ENCODE results near the gene ANKRD6.
A peak's percentile ranks its signal among the peaks of the same experiment; 100 is the strongest.
"Not testable (repeated sequence)": the region's sequence is repeated elsewhere in the genome, so short reads cannot be mapped to it uniquely, and the experiment has no call there.

ANKRD6 gene

DNA sequence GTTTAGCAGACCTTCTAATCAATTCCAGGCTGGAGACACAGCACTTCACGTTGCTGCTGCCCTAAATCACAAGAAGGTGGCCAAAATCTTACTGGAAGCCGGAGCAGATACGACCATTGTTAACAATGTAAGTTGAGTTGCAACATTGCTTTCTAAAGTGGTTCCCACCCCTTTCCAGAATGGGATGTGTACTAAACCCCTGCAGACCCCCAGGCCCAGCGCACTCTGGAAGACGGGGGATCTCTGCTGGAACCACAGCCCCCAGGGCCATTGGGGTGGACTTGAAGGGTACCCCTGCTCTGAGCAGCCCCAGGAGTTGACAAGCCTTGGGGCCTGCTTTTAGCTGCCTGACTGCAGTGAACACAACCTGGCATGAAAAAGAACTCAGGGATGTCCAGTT lies 183.6 kb downstream of the ANKRD6 start:
- H3K4me3 ChIP-seq (ENCODE audit: low read length): no peak overlapping the region

DNA sequence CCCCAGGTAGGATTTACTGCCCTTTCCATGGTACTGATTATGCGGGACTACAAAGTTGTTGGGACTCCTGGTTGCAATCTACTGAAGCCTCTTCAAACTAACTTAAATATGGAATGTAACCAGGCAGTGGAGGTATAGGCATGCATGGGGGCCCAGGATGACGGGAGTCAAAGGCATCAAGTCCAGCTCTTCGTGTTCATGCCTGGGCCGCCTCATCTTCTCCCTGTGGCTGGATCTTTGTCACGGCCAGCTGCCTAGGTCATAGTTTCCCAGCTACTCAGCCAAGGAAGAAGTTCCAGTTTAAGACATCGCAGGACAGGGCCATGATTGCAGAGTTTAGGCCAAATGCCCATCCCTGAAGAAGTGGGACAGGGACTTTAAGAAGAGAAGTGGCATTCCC lies 185.1 kb downstream of the ANKRD6 start:
- TF ChIP-seq, protein P1, sequence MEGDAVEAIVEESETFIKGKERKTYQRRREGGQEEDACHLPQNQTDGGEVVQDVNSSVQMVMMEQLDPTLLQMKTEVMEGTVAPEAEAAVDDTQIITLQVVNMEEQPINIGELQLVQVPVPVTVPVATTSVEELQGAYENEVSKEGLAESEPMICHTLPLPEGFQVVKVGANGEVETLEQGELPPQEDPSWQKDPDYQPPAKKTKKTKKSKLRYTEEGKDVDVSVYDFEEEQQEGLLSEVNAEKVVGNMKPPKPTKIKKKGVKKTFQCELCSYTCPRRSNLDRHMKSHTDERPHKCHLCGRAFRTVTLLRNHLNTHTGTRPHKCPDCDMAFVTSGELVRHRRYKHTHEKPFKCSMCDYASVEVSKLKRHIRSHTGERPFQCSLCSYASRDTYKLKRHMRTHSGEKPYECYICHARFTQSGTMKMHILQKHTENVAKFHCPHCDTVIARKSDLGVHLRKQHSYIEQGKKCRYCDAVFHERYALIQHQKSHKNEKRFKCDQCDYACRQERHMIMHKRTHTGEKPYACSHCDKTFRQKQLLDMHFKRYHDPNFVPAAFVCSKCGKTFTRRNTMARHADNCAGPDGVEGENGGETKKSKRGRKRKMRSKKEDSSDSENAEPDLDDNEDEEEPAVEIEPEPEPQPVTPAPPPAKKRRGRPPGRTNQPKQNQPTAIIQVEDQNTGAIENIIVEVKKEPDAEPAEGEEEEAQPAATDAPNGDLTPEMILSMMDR (conservative IDR thresholded peaks at IDR 0.05; ENCODE audit: low read length): no peak
- no peak overlapping the region for H3K4me3 ChIP-seq (ENCODE audit: low read length)
- DNase-seq (ENCODE audit: low read depth): no peak

More for the DNA sequence above, 183.6 kb downstream of the ANKRD6 start:
- DNase-seq (ENCODE audit: low read depth): no peak
- TF ChIP-seq, protein P1 (conservative IDR thresholded peaks at IDR 0.05; ENCODE audit: low read length): no peak

DNA sequence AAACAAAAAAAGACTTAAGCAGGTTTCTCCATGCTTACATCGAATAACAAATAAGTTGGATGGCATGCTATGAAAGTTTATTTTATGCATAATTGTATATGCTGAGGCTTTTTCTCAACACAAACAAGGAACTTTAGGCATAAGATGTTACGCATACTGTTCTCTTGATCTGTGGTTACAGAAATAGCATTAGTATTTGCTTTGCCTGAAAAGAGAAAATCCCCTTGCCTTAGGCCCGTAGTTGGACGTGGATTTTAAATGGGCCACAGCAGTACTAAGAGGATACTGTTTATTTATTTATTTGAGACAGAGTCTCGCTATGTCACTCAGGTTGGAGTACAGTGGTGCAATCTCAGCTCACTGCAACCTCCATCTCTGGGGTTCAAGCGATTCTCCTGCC lies 186.6 kb downstream of the ANKRD6 start:
- no peak for DNase-seq (ENCODE audit: low read depth)
- H3K4me3 ChIP-seq (ENCODE audit: low read length): no peak overlapping the region
- TF ChIP-seq, protein P1 (conservative IDR thresholded peaks at IDR 0.05; ENCODE audit: low read length): no peak

DNA sequence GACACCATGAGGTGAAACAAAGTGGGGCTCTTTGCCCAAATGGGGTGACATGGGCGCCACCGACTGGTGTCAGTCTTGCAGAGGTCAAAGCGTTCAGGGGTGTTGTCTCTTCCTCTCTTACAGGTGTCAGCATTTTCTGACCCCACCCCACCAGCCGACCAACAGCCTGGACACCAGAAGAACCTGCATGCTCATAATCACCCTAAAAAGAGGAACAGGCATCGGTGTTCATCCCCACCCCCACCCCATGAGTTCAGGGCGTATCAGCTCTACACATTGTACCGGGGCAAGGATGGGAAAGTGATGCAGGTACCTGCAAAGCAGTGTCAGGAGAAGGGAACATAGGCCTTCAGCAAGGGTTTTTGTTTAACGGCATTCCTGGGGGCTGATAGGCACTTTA lies 190.8 kb downstream of the ANKRD6 start:
- TF ChIP-seq, protein P1 (conservative IDR thresholded peaks at IDR 0.05; ENCODE audit: low read length): no peak

DNA sequence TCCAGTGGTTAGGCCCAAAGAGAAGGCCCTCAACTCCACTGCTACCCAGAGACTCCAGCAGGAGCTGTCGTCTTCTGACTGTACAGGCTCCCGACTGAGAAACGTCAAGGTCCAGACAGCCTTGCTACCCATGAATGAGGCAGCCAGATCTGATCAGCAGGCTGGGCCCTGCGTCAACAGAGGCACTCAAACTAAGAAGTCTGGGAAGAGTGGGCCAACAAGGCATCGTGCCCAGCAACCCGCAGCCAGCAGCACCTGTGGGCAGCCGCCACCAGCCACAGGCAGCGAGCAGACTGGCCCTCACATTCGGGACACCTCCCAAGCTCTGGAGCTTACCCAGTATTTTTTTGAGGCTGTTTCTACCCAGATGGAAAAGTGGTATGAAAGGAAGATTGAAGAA lies 197.5 kb downstream of the ANKRD6 start:
- DNase-seq (ENCODE audit: low read depth): no peak
- TF ChIP-seq, protein P1 (conservative IDR thresholded peaks at IDR 0.05; ENCODE audit: low read length): no peak
- H3K4me3 ChIP-seq (ENCODE audit: low read length): no peak overlapping the region

More for the DNA sequence above, 190.8 kb downstream of the ANKRD6 start:
- H3K4me3 ChIP-seq (ENCODE audit: low read length): no peak overlapping the region
- DNase-seq (ENCODE audit: low read depth): no peak

DNA sequence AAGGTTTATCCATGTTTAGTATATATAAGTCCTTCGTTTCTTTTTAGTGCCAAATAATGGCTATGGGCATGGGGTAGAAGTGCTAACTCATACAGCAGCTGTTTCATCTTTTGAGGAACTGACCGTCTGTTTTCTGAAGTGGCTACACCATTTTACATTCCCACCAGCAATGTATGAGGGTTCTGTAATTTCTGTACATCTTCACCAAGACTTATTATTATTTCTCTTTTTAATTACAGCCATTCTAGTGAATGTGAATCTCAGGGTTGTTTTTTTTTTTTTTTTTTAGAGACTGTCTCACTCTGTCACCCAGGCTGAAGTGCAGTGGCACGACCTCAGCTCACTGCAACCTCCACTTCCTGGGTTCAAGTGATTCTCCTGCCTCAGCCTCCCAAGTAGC lies 203.5 kb downstream of the ANKRD6 start:
- DNase-seq (ENCODE audit: low read depth); H3K4me3 ChIP-seq (ENCODE audit: low read length): not testable (repeated sequence)

DNA sequence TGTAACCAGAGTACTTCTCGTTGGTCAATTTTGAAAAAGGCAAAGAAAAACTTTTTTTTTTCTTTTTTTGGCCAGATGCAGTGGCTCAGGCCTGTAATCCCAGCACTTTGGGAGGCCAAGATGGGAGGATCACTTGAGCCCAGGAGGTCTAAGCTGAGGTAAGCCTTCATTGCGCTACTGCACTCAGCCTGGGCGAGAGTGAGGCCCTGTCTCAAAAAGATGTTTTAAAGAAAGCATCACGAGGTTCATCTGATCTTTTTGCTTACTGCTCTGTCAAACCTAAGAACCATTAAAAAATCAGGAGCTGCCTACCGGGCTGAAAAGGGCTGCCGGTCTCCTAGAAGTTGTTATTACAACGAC lies 205.0 kb downstream of the ANKRD6 start:
- TF ChIP-seq, protein P1 (conservative IDR thresholded peaks at IDR 0.05; ENCODE audit: low read length): no peak
- no peak for DNase-seq (ENCODE audit: low read depth)
- peak overlapping the region; percentile 91 for H3K4me3 ChIP-seq (ENCODE audit: low read length)
